HPDE6-E6E7 (cell line): ENCODE data around the gene ARHGDIA.
"Not testable (repeated sequence)": the region's sequence is repeated elsewhere in the genome, so short reads cannot be mapped to it uniquely, and the experiment has no call there.

Source experiments
- DNase-seq: peaks from one replicate; pipeline ENCODE4 v3.0.0; 2011; ENCODE audit warnings: missing footprints; ENCODE audit errors: extremely low spot score

ARHGDIA gene

GRCh38 chr17:81843713-81844326 lies 27.3 kb downstream of the ARHGDIA start:
- no peak for DNase-seq

DNA sequence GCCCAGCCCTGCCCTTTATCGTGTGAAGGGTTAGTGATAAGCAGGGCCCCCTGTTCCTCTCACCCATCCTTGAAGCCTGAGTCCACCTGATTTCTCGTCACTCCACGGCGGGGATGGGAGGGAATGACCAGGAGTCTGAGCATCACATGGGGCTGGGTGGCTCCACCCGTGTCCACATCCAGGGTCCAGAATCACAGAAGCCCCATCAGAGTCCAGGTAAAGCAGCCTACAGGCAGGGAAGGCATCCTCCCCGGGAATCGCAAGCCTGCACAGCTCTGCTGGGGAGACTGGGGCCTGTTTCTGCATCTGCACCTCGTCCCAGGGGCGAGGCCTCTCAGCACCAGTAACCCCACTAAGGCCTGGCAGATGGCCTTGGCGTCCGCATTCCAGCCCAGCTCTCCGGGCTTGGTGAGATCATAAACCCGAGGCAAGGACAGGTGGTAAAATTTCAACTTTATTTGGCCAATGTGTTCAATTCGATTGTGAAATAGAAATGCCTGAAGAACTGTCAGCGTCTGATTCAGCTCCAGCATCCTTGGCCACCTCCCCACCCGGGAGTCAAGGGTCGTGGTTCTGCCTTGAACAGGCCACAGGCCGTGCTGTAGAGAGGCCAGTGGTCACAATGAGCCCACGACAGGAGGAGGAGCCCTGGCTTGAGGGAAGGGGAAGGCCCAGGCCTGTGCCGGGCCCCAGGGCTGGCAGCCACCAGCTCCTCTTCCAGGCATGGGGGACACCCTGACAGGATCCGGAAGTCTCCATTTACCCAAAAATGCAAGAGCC lies 28.2 kb downstream of the ARHGDIA start:
- DNase-seq, result no peak

DNA sequence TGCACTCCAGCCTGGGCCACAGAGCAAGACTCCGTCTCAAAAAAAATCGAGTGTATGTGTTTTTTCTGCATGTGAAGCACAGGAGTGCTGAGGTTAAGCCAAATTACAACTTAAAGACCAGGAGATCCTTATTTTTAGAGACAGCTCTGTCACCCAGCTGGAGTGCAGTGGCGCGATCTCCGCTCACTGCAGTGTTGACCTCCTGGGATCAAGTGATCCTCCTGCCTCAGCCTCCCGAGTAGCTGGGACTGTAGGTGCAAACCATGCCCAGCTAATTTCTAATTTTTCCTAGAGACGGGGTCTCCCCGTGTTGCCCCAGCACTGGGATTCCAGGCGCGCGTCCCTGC lies 28.8 kb downstream of the ARHGDIA start:
- DNase-seq, result no peak

DNA sequence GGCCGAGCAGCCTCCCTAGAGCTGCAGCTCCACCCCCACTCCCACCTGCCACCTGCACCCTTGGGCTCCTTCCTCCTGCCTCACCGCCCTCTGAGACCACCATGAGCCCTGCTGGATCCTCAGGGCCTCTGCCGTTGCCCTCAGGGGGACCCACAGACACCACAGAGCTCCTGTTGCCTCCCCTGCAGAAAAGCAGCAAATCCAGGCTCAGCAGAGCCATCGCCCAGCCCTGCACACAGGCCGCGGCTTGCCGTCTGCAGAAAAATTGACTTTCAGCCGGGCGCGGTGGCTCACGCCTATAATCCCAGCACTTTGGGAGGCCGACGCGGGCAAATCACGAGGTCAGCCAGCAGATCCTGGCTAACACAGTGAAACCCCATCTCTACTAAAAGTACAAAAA lies 29.3 kb downstream of the ARHGDIA start:
- DNase-seq, result no peak

DNA sequence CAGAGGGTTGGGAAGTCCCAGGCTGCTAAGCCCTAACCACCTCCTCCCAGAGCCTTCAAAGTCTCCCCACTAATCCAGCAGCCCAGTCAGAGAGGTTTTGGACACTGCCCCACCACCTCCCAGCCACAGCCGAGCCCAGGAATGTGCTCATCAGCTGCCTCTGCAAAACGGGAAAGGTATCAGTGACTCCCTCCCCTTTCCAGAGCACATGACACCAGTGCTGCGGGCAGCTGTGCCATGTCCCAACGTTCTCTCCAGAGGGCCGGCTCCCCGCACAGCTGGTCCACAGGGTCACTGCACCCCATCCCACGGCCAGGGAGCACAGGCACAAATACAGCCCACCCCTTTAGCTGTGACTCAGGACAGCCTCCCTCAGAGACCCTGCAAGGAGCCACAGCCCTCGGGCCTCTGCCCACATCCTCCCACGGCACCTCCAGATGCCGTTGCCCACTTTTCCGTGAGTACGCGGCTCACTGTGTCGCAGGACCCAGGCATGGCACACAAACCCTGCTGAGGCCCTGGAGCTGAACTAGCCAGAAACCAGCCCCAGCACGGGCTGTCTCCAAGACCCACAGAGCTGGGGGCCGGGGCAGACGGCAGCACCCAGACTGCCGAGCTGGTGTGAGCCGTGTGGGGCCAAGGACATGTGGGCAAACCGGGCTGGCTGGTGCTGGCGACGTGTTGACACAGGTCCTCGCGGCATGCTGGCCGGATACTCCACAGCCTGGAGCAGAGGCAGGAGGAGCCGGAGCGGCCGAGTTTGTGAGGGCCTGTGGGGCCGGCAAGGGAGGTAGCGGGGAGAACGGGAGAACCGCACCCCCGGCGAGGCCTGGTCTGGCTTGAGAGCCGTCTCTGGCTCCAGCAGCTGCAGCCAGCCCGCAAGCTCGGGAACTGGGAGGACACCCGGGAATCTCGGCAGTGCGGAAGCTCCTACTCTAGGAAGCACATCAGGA lies 30.0 kb downstream of the ARHGDIA start:
- DNase-seq, result peak; percentile 92

DNA sequence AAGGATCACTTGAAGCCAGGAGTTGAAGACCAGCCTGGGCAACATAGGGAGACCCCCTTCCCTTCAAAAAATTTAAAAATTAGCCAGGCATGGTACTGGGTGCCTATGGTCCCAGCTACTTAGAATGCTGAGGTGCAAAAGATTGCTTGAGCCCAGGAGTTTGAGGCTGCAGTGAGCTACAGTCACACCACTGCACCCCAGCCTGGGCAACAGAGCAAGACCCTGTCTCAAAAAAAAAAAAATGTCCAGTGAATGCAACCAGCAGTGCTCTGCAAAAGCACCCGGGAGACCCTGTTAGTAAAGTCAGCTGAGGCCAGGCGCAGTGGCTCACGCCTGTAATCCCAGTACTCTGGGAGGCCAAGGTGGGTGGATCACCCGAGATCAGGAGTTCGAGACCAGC lies 31.1 kb downstream of the ARHGDIA start:
- DNase-seq, result not testable (repeated sequence)

GRCh38 chr17:81839301-81839700 lies 31.8 kb downstream of the ARHGDIA start:
- DNase-seq, result no peak

- no peak for DNase-seq
These were observed 32.3 kb downstream of the ARHGDIA start for GRCh38 chr17:81838753-81839255.

DNA sequence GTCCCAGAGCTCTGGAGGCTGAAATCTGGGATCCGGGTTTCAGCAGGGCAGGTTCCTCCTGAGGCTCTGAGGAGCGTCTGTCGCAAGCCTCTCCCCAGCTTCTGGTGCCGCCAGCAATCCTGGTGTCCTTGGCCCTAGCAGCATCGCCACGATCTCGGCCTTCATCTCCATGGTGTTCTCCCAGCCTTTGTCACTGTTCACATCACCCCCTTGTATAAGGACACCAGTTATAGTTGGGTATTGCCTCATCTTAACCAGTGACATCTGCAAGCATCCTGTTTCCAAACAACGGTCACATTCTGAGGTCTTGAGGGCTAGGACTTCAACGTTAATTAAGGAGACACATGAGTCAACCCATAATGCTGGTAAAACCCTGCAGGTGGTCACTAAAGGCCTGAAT lies 33.5 kb downstream of the ARHGDIA start:
- DNase-seq, result no peak

- DNase-seq, result no peak
These were observed 36.3 kb downstream of the ARHGDIA start, which contains the start of gene PPP1R27 for GRCh38 chr17:81834831-81835267. Gene PPP1R27, minus strand, starts transcription at chr17:81835050. Its CDS starts 97 bp downstream, at chr17:81834953.

DNA sequence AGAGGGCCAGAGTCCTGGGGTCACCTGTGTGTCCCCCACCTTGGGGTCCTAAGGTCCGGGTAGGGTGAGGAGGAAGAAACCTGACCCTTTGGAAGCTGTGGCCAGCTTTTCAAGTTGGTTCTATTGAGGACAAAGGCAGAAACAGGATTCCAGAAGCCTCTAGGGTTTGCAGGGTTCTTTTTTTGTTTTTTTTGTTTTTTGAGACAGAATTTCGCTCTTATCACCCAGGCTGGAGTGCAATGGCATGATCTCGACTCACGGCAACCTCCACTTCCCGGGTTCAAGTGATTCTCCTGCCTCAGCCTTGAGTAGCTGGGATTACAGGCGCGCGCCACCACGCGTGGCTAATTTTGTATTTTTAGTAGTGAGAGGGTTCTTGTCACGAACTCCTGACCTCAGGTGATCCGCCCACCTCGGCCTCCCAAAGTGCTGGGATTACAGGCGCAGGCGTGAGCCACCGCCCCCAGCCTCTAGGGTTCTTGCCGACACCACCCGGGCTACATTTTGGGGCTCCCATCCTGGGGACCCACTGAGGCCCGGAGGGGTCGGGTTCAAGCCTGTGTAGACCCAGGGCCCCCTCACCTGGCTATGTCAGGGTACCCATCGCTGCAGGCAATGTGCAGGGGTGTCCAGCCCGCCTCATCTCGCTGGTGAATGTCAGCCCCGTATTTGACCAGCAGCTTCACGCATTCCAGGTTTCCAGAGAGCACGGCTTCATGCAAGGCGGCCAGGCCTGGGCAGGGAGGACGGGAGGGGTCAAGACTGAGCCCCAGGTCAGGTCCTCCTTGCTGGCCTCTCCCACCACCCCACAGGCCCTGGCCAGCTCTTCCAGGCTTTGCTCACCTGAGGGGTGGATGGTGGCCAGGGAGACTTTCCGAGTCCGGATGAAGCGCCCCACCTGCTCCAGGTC lies 37.0 kb downstream of the ARHGDIA start:
- DNase-seq, result no peak

GRCh38 chr17:81833160-81833920 lies 37.8 kb downstream of the ARHGDIA start, which contains the start of gene MCRIP1:
Gene MCRIP1, minus strand, starts transcription at chr17:81833291. Its CDS starts 8,785 bp downstream, at chr17:81824506.
- peak; percentile 93 for DNase-seq

GRCh38 chr17:81832608-81833159 lies 38.5 kb downstream of the ARHGDIA start:
- no peak for DNase-seq

DNA sequence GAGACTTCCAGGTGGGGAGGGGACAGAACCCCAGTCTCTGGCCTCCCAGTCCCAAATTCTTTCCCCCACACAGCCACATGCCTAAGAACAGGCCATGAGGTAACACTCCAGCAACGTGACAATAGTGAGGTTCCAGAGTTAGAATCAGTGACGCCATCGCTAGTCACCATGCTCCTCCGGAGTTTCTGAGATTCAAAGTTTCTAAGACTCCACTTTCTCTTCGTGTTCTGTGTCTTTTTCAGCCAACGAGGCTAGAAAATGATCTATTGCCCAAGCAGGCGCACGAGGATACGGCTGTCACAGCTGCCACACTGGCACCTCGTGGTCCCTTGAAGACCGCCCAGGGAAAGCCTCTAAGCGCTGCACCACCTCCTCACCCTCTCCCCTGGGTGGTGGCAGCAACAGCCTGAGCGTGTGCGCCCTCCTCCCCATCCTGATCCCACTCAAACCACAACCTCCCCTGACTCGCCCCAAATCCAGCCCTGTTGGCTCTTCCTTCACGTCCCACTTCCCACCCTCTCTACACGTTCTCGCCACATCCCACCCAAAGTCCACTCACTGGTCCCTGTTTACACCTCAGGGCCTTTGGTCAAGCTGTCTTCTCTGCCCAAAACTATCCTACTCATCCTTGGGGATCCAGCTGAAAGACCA lies 39.1 kb downstream of the ARHGDIA start:
- no peak for DNase-seq

GRCh38 chr17:81831563-81831956 lies 39.6 kb downstream of the ARHGDIA start:
- DNase-seq, result no peak

- DNase-seq, result no peak
These were observed 41.3 kb downstream of the ARHGDIA start for GRCh38 chr17:81829858-81830257.

DNA sequence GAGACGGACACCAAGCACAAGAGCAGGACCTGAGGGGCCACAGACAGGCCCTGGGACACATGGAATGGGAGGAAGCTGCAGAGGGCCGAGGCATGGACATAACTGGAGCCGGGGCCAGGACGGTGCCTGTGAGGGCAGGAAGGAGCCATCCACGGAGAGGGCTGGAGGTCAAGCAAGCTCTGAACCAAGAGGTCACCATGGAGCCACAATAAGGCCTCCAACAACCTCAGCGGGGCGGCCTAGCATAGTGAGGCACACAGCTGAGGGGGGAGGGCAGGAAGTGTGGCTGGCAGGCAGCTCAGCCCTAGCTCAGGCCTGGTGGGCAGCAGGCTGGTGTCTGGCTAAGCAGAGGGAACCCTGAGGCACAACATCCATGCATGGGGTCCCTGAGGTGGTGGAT lies 42.5 kb downstream of the ARHGDIA start:
- no peak for DNase-seq

DNA sequence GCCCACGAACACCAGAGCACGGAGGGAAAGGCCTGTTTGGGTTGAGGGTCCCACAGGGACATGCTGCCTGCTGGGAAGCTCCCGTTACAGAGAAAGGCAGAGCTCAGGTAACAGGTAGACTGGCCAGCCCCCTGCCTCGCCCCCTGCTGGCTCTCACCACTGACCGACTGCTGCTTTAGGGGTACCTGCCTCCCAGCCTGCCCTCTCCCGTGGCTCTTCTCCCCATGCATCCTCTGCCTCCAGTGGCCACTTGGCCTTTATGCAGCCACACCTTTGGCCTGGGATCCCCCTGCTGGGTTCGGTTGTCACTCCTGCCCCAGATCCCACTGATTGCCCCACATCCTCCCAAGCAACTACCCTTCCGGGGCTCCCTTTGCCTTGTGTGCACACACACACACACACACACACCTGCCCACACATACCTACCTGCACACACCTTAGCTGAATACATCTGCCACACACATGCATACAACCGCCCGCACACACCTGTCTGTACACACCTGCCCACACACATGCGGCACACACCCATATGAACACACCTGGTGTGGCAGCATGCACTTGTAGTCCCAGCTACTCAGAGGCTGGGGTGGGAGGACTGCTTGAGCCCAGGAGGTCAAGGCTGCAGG lies 45.2 kb downstream of the ARHGDIA start:
- DNase-seq, result no peak

- no peak for DNase-seq
These were observed 46.5 kb downstream of the ARHGDIA start for GRCh38 chr17:81824595-81824994.
